PC-3 (cell line): ENCODE data around the gene ACAD9.

Experiments
- EZH2phosphoT487 ChIP-seq: fragments of 300-600 bp; sonication (generic); IDR thresholded peaks from 2 replicates; pipeline ENCODE4 v1.6.1; 2018; ENCODE audit warnings: mild to moderate bottlenecking, antibody characterized with exemption, low read length, borderline replicate concordance
- TF ChIP-seq, protein P1 (sequence below): fragments of 300-600 bp; sonication (generic); conservative IDR thresholded peaks from 2 replicates; pipeline ENCODE4 v1.5.1; 2017; ENCODE audit warnings: antibody characterized with exemption, low read depth, mild to moderate bottlenecking, low read length

DNA sequence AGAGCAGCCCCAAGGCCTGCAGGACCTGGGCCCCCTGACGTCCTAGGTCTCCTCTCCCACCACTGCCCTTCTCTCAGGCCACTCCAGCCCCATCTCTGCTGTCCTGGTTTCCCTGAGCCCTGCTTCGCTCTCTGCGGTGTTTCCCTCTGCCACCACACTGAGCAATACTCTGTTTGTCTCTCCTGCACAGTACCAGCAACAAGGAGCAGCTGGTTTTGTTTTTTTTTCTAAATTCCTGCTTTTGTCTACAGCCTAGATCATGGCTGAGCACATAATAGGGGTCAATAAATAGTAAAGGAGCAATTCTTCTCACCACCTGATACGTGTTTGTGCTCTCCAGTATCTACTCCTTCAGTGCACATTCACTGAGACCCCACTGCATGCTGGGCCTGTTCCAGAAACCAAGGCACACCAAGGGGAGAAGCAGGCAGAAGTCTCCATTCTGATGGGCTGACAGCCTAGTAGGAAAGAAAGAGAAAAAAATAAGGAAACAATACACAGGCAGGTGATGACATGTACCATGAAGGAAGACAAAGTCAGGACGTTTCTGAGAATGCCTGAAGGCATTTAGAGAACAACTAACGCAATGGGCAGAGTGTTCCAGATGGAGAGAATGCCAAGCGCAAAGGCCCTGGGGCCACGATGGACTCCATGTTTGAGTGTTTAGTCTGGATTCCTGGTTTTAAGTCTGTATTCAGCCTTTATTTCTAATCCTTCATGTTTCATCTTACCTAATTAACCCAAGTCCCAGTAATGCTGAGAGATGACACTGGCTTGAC is 6.0 kb upstream of the ACAD9 start:
- no peak for TF ChIP-seq EZH2phosphoT487
- TF ChIP-seq, protein P1, sequence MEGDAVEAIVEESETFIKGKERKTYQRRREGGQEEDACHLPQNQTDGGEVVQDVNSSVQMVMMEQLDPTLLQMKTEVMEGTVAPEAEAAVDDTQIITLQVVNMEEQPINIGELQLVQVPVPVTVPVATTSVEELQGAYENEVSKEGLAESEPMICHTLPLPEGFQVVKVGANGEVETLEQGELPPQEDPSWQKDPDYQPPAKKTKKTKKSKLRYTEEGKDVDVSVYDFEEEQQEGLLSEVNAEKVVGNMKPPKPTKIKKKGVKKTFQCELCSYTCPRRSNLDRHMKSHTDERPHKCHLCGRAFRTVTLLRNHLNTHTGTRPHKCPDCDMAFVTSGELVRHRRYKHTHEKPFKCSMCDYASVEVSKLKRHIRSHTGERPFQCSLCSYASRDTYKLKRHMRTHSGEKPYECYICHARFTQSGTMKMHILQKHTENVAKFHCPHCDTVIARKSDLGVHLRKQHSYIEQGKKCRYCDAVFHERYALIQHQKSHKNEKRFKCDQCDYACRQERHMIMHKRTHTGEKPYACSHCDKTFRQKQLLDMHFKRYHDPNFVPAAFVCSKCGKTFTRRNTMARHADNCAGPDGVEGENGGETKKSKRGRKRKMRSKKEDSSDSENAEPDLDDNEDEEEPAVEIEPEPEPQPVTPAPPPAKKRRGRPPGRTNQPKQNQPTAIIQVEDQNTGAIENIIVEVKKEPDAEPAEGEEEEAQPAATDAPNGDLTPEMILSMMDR = no peak
